ENCODE results near the gene KCNH4. TPM values are rescaled to one million over a fixed set of nuclear protein-coding genes. Genes with fewer than 3 reads are reported as not detected.

The KCNH4 gene
- total and polyA plus RNA-seq, 2 of the 13 experiments (the other 11 are each of a cell fraction or from before 2014, with no cell fraction given): 0.01 to 0.09 TPM

DNA sequence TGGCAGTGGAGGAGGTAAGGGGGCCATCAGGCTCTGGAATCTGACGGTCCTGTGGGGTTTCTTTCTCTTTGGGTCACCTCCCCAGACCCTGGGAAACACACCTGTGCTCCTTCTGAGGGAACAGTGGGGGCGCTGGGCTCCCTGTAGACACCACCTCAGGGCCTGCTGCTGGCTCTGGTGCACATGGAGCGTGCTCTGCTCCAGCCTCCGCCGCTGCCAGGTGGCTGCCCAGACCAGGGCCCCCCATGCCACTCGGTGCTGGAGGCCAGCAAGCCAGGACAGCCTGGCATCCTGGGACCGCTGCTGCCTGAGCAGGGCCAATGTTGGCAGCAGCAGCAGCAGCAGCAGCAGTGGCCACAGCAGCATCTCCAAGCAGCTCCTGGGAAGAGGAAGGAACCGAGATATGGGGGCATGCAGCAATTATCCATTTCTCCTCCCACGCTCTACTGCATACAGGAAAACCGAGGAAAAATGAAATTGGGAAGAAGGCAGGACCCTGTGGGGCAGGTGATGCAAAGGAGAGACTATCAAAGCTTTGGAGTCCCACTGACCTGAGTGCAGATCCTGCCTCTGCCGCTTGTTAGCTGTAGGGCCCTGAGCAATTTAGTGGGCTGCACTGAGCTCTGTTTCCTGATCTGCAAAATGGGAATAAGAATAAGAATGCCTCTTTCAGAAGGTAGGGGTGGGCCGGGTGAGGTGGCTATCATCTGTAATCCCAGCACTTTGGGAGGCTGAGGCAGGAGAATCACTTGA is 12.4 kb upstream of the KCNH4 start:
- H3K4me1 ChIP-seq (ENCODE audit: insufficient read depth, low read length): peaks cover 21% of the 10 kb centered on the region
- H3K79me2 ChIP-seq (ENCODE audit: insufficient read depth, low read length): no peaks in the 10 kb centered on the region
- POLR2A ChIA-PET: interaction anchor here (1.1 to 1.9 kb wide), 8 partner anchors 9 to 119 kb away, joined by 3 to 30 read pairs (median 4); partner anchors contain the start of gene KAT2A
- BruUV-seq (replicated peaks): no TSS peak
- DNase-seq (ENCODE audit: low spot score): no peak
- intact Hi-C loops (cut with micrococcal nuclease; ENCODE audit: unreplicated experiment): no loop called here
- no peak overlapping the region for H3K27ac ChIP-seq (ENCODE audit: extremely low read length, insufficient read depth, low read length)
- no peaks in the 10 kb centered on the region for H3K9me3 ChIP-seq (ENCODE audit: low read length)
- CTCF ChIA-PET (ENCODE audit: low intra/inter-chr PET ratio, low total read pairs): no interaction called here
- H3K27me3 ChIP-seq (ENCODE audit: control insufficient read depth in 1 of 2, insufficient read depth in 2 of 2, low read length in 2 of 2): no peaks in the 10 kb centered on the region; a peak in 1 of 5 replicates
- H3K4me2 ChIP-seq (ENCODE audit: low read depth, low read length): peak overlapping the region; percentile 79
- in situ Hi-C loops (cut with HindIII; ENCODE audit: extremely low pct_ligation_motif_present, low pct_unique_long_range_greater_than_20kb): no loop called here
- ATAC-seq: peak; percentile 23
- H3K36me3 ChIP-seq (replicated peaks in 1 of 2; ENCODE audit: control insufficient read depth in 1 of 2, insufficient read depth in 2 of 2, low read length in 2 of 2): no peaks in the 10 kb centered on the region
- FAIRE-seq: no peak
- 60% methylated on average over 9 of the region's 12 CpGs for WGBS (ENCODE audit: low lambda C conversion rate)
- H2AFZ ChIP-seq (ENCODE audit: low read length): no peak overlapping the region
- peak overlapping the region; percentile 77 for H3K9ac ChIP-seq (ENCODE audit: insufficient read depth, low read depth, low read length)
- no peaks in the 10 kb centered on the region for H4K20me1 ChIP-seq (ENCODE audit: insufficient read depth, low read length)
- H3K4me3 ChIP-seq (replicated peaks in 1 of 3; ENCODE audit: insufficient read depth in 1 of 3, low read depth in 2 of 3, low read length in 3 of 3): peak overlapping the region; percentile 62 to 94 (median 68)
- TF ChIP-seq TGIF2 (CRISPR knock-in tag; IDR thresholded peaks at IDR 0.05): 0 out of 2 replicates have a peak, but pooled peaks have one; percentile 35
- TF ChIP-seq, protein P1, sequence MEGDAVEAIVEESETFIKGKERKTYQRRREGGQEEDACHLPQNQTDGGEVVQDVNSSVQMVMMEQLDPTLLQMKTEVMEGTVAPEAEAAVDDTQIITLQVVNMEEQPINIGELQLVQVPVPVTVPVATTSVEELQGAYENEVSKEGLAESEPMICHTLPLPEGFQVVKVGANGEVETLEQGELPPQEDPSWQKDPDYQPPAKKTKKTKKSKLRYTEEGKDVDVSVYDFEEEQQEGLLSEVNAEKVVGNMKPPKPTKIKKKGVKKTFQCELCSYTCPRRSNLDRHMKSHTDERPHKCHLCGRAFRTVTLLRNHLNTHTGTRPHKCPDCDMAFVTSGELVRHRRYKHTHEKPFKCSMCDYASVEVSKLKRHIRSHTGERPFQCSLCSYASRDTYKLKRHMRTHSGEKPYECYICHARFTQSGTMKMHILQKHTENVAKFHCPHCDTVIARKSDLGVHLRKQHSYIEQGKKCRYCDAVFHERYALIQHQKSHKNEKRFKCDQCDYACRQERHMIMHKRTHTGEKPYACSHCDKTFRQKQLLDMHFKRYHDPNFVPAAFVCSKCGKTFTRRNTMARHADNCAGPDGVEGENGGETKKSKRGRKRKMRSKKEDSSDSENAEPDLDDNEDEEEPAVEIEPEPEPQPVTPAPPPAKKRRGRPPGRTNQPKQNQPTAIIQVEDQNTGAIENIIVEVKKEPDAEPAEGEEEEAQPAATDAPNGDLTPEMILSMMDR (CRISPR knock-in tag; IDR thresholded peaks at IDR 0.05): peak; percentile 30; the same call in 1 of the 2 replicates
- TF ChIP-seq RXRA (CRISPR knock-in tag; IDR thresholded peaks at IDR 0.05): 0 out of 2 replicates have a peak, but pooled peaks have one; percentile 22
- 0 out of 2 replicates have a peak, but pooled peaks have one; percentile 32 for TF ChIP-seq ZNF224 (CRISPR knock-in tag; IDR thresholded peaks at IDR 0.05)
- 0 out of 2 replicates have a peak, but pooled peaks have one; percentile 62 for TF ChIP-seq THAP7 (CRISPR knock-in tag; IDR thresholded peaks at IDR 0.05)
- TF ChIP-seq HNRNPL (IDR thresholded peaks at IDR 0.05; ENCODE audit: low read depth, low read length): 0 out of 2 replicates have a peak, but pooled peaks have one; percentile 33
- TF ChIP-seq SKI (IDR thresholded peaks at IDR 0.05; ENCODE audit: partially characterized antibody): no peak
- TF ChIP-seq HDAC2 (CRISPR knock-in tag; IDR thresholded peaks at IDR 0.05): no peak
- TF ChIP-seq ZBTB38 (CRISPR knock-in tag; IDR thresholded peaks at IDR 0.05): peak; percentile 40; the same call in 1 of the 2 replicates
- no peak for TF ChIP-seq ZBTB42 (CRISPR knock-in tag; IDR thresholded peaks at IDR 0.05)
- TF ChIP-seq UBTF (CRISPR knock-in tag; IDR thresholded peaks at IDR 0.05): peak; percentile 30; the same call in 1 of the 2 replicates
- TF ChIP-seq NRL (CRISPR knock-in tag; IDR thresholded peaks at IDR 0.05; ENCODE audit: borderline replicate concordance): peak; percentile 56; the same call in 1 of the 2 replicates
- no peak for TF ChIP-seq ISL2 (CRISPR knock-in tag; IDR thresholded peaks at IDR 0.05)
- TF ChIP-seq, protein P2, sequence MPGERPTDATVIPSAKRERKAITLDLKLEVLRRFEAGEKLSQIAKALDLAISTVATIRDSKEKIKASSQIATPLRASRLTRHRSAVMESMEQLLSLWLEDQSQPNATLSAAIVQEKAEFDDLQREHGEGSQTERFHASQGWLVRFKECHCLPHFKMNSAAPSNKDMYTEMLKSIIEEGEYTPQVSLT (CRISPR knock-in tag; IDR thresholded peaks at IDR 0.05; ENCODE audit: borderline replicate concordance, low read depth): 0 out of 2 replicates have a peak, but pooled peaks have one; percentile 42
- TF ChIP-seq ZNF431 (CRISPR knock-in tag; IDR thresholded peaks at IDR 0.05; ENCODE audit: borderline replicate concordance, low read depth): no peak

Measured in HepG2 (cell line).